Lung (tissue), 12 donors: ENCODE data around the gene POLR3H. TPM values are rescaled to one million over a fixed set of nuclear protein-coding genes. Genes with fewer than 3 reads are reported as not detected.
A peak's percentile ranks its signal among the peaks of the same experiment; 100 is the strongest.

Source experiments
- ATAC-seq: fragments of 200-7000 bp; cut with Tn5 transposase; one replicate; pipeline ENCODE4 v1.9.1; 2020; ENCODE audit warnings: moderate number of reproducible peaks; ENCODE audit not compliant: insufficient read depth, low FRiP score
- DNase-seq, 3 donors: peaks; one replicate each; pipeline ENCODE4 v3.0.0-alpha.2; 2013 to 2017
- H3K27ac ChIP-seq, 2 donors: one replicate each; pipeline ENCODE4 v1.5.1; 2013; ENCODE audit warnings: mild to moderate bottlenecking in 2 of 2, moderate library complexity in 2 of 2, control low read depth in 1 of 2, inconsistent platforms in 1 of 2, low read depth in 1 of 2, low read length in 1 of 2
- H3K27me3 ChIP-seq, 3 donors: one replicate each; pipeline ENCODE4 v1.5.1; 2013; ENCODE audit warnings: low read length in 2 of 3; ENCODE audit not compliant: control insufficient read depth in 3 of 3, insufficient read depth in 3 of 3
- H3K36me3 ChIP-seq, 4 donors: one replicate each; pipeline ENCODE4 v1.5.1; 2013; ENCODE audit warnings: low read length in 4 of 4, mild to moderate bottlenecking in 1 of 4, moderate library complexity in 1 of 4; ENCODE audit not compliant: control insufficient read depth in 4 of 4, insufficient read depth in 4 of 4
- H3K4me1 ChIP-seq, 5 donors: one replicate each; pipeline ENCODE4 v1.5.1; 2013; ENCODE audit warnings: low read length in 5 of 5, mild to moderate bottlenecking in 2 of 5, moderate library complexity in 1 of 5; ENCODE audit not compliant: control insufficient read depth in 5 of 5, insufficient read depth in 5 of 5
- H3K4me3 ChIP-seq: one replicate; pipeline ENCODE4 v1.5.1; 2013; ENCODE audit warnings: mild to moderate bottlenecking, control low read depth, moderate library complexity
- H3K9ac ChIP-seq, 2 donors: one replicate each; pipeline ENCODE4 v1.5.1; 2013; ENCODE audit warnings: low read length in 2 of 2, control low read depth in 1 of 2; ENCODE audit not compliant: insufficient read depth in 1 of 2
- H3K9me3 ChIP-seq, 4 donors: one replicate each; pipeline ENCODE4 v1.5.1; 2013; ENCODE audit warnings: low read length in 3 of 4, mild to moderate bottlenecking in 1 of 4, moderate library complexity in 1 of 4; ENCODE audit not compliant: control insufficient read depth in 4 of 4, insufficient read depth in 3 of 4
- CTCF ChIP-seq: IDR thresholded peaks from 2 replicates; pipeline ENCODE4 v1.5.1; 2012; ENCODE audit warnings: mild to moderate bottlenecking; ENCODE audit errors: control extremely low read depth, extremely low read depth
- WGBS, 2 donors: extraction: QIAGEN DNeasy Blood & Tissue Kit; methylation state at CpG; one replicate each; pipeline ENCODE4 v1.1.7; 2013; 5-methylcytosine and 5-hydroxymethylcytosine counted together
- polyA plus RNA-seq, 2 donors: library from polyadenylated mRNA; stranded (reverse); fragments of 200-250 nt; gene quantifications; one replicate each; pipeline ENCODE4 v1.2.1, GENCODE V29; 2013
- total RNA-seq, 2 donors: library from RNA; depleted of rRNA in 1 of 2; stranded (reverse); fragments of >200 nt in 1 of 2; gene quantifications; one replicate each; pipeline ENCODE4 v1.2.1, GENCODE V29; 2014 to 2021
- donor health status: control.
- donor health status: control.
- donor health status: Bipolar disorder and iron deficiency.
- donor health status: healthy.
- donor health status: DM: yes; HTN: yes; CAD: no.

Gene POLR3H
- total and polyA plus RNA-seq, 4 donors: 12.1 to 65.9 (median 39.8) TPM

GRCh38 chr22:41482319-41482935 is 61.8 kb downstream of the POLR3H start:
- no peak overlapping the region for H3K4me3 ChIP-seq
- ATAC-seq (no peak), DNase-seq (no peak)
- WGBS, 2 donors: 33 to 49% methylated on average over 2 of the region's 2 CpGs
- TF ChIP-seq CTCF: no peak
- peaks cover 0 to under 1% (median 0%) of the 10 kb centered on the region in 4 donors for H3K36me3 ChIP-seq
- H3K9ac ChIP-seq: no peak overlapping the region
- peaks cover 0 to 25% (median 14%) of the 10 kb centered on the region in 5 donors for H3K4me1 ChIP-seq
- H3K9me3 ChIP-seq: no peaks in the 10 kb centered on the region
- peak overlapping the region in 1 of 2 donors; percentile 86 for H3K27ac ChIP-seq
- H3K27me3 ChIP-seq: no peaks in the 10 kb centered on the region

GRCh38 chr22:41481925-41482318 is 62.3 kb downstream of the POLR3H start:
- Histone ChIP-seq H3K27ac (peak overlapping the region in 1 of 2 donors; percentile 86), H3K9ac (no peak overlapping the region), H3K27me3 (no peaks in the 10 kb centered on the region), H3K4me3 (no peak overlapping the region), H3K36me3 (peaks cover 0 to 2% (median 0%) of the 10 kb centered on the region in 4 donors), H3K4me1 (peaks cover 0 to 21% (median 9%) of the 10 kb centered on the region in 5 donors), H3K9me3 (no peaks in the 10 kb centered on the region)
- no peak for DNase-seq
- 66 to 81% methylated on average over 5 of the region's 5 CpGs for WGBS, 2 donors
- no peak for TF ChIP-seq CTCF
- ATAC-seq: no peak

GRCh38 chr22:41481131-41481830 is 63.0 kb downstream of the POLR3H start:
- no peaks in the 10 kb centered on the region for H3K27me3 ChIP-seq
- H3K27ac ChIP-seq: peak overlapping the region; percentile 32 to 86
- 81 to 90% methylated on average over 15 of the region's 15 CpGs for WGBS, 2 donors
- no peaks in the 10 kb centered on the region for H3K9me3 ChIP-seq
- H3K4me1 ChIP-seq: peaks cover 0 to 21% (median 6%) of the 10 kb centered on the region in 5 donors
- H3K36me3 ChIP-seq: peaks cover 0 to 2% (median 0%) of the 10 kb centered on the region in 4 donors
- DNase-seq (no peak), ATAC-seq (no peak)
- no peak overlapping the region for H3K9ac ChIP-seq
- no peak for TF ChIP-seq CTCF
- H3K4me3 ChIP-seq: no peak overlapping the region
